HG02588 (cell line): ENCODE results near the gene FREM3.
"Not testable (repeated sequence)": the region's sequence is repeated elsewhere in the genome, so short reads cannot be mapped to it uniquely, and the experiment has no call there.

ENCODE experiments used
- ATAC-seq: cut with Tn5 transposase; IDR thresholded peaks from one replicate; pipeline ENCODE4 v1.9.1; 2021; ENCODE audit warnings: mild to moderate bottlenecking, moderate library complexity; ENCODE audit not compliant: unreplicated experiment

FREM3 gene

DNA sequence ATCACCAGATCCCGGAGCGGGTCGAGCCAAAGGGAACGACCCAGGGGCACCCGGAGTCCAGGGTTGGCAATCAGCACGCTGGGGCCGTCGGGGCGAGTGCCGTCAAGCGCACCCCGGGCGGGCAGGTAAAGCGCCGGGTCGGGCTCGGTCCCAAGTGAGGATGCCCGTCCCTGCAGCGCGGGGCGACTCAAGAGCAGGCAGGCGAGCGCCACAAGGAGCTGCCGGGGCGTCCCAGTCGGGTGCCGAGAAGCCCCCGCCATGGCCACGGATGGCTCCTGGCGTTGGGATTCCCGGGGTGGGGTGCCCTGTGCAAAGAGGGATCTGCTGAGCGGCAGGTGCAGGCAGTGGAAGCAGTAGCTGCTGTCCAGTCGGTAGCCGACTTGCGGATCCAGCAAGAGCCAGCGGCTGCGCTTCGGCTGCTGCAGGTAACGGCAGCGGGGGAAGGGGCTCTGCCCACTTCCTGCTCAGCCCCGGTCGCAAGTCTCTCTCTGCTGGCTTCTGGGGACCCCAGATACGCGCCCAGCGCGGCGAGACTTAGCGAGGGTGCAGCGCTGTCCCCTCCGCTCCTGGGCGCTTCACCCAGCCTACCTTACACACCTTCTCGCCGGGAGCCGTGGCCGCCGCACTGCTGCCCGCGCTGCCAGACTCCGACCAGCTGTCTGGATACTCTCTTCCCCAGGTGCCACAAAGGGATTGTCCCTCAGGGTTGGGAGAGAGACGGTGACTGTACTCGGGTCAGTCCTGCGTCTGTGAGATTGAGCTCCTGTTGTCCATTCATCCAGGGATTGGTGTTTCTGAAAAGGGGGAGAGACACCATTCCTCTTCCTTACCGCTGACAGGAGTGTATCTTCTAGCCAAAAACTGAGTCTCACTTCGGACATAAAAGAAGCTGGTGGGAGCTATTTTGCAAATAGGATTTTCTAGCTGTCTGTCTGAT is at the start of gene FREM3:
Gene FREM3, minus strand, starts transcription at position 260 of the 937 bp plus-strand sequence. Its CDS starts 0 bp downstream, at position 260.
- no peak for ATAC-seq

DNA sequence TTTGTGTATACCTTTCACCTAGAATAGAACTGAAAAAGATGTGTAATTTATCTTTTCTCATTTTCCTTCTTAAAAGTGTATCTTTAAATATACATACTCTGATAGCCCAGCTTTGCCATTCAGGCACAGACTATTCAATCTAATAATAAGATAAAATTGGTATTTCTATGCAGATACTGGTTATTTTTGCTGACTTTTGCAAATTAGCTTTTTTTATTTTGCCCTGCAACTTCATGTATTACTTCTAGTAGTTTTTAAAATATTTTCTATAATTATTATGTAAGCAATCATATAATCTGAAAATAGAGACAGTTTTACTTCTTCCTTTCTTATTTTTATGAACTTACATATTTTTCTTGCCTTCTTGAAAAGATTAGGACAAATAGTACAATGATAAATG is 45.4 kb upstream of the FREM3 start:
- no peak for ATAC-seq

GRCh38 chr4:143743591-143743990 is 43.1 kb upstream of the FREM3 start:
- ATAC-seq: no peak

GRCh38 chr4:143742834-143743233 is 42.4 kb upstream of the FREM3 start:
- ATAC-seq: no peak

DNA sequence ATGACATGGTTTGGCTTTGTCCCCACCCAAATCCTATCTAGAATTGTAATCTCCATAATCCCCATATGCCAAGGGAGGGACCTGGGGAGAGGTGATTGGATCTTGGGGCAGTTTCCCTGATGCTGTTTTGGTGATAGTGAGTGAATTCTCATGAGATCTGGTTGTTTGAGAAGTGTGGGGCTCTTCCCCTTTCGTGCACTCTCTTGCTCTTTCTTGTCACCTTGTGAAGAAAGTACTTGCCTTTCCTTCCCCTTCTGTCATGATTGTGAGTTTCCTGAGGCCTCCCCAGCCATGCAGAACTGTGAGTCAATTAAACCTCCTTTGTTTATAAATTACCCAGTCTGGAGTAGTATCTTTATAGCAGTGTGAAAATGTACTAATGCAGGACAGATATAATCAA is 36.4 kb upstream of the FREM3 start:
- ATAC-seq: no peak

GRCh38 chr4:143736061-143736460 is 35.6 kb upstream of the FREM3 start:
- not testable (repeated sequence) for ATAC-seq

- ATAC-seq: no peak
These were observed 27.7 kb upstream of the FREM3 start for GRCh38 chr4:143728166-143728565.

GRCh38 chr4:143726714-143727113 is 26.2 kb upstream of the FREM3 start:
- no peak for ATAC-seq

DNA sequence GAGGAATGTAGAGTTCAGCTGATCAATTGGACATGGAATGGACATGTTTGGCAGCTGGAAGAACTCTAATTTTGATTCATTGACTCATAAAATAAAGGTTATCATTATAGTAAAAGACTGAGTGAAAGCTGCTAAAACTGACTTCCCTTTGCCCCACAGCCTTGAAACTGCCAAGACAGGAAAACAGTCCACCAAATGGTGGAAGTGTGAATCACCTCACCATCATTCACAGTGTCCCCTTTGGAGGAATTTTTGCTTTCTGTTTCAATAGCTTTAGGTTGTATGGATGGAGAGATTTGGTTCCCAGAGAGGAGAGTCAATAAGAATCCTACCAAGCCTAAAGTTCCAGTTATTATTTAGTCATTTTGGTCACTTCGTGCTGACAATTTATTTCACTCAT is 20.8 kb upstream of the FREM3 start:
- no peak for ATAC-seq

DNA sequence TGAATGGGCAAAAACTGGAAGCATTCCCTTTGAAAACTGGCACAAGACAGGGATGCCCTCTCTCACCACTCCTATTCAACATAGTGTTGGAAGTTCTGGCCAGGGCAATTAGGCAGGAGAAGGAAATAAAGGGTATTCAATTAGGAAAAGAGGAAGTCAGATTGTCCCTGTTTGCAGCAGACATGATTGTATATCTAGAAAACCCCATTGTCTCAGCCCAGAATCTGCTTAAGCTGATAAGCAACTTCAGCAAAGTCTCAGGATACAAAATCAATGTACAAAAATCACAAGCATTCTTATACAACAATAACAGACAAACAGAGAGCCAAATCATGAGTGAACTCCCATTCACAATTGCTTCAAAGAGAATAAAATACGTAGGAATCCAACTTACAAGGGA is 18.3 kb upstream of the FREM3 start:
- not testable (repeated sequence) for ATAC-seq

DNA sequence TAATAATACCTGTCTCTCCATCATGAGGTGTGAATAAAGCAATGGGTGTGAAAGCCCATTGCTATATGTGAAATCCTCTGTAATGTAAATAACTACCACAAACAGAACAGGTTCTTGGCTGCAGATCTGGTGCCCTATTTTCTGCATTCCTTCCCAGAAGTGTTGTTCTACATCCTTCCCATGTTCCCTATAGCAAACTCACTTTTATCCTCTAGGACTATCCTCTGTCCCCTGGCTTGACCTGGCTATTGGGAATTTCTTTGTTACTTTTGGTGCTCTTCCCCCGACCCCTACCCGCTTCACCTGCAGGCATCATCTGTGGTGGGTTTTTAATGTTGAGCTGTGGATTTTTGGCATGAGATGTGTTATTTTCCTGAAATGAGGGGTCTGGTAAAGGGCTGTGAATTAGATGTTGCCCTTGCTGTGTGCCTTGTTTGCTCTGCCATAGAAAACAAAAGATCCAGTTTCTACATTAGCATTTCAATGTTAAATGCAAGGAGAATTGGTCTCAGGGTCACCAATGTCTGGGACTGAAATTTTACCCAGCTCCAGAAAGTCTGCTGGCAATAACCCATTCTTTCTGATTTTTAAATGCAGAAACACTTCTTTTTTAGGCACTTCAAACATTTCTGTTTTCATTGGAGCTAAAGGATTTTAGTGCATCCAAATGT is 13.6 kb upstream of the FREM3 start:
- no peak for ATAC-seq

- ATAC-seq: no peak
These were observed 13.1 kb upstream of the FREM3 start for GRCh38 chr4:143713553-143713952.

GRCh38 chr4:143712155-143712550 is 11.7 kb upstream of the FREM3 start:
- no peak for ATAC-seq

DNA sequence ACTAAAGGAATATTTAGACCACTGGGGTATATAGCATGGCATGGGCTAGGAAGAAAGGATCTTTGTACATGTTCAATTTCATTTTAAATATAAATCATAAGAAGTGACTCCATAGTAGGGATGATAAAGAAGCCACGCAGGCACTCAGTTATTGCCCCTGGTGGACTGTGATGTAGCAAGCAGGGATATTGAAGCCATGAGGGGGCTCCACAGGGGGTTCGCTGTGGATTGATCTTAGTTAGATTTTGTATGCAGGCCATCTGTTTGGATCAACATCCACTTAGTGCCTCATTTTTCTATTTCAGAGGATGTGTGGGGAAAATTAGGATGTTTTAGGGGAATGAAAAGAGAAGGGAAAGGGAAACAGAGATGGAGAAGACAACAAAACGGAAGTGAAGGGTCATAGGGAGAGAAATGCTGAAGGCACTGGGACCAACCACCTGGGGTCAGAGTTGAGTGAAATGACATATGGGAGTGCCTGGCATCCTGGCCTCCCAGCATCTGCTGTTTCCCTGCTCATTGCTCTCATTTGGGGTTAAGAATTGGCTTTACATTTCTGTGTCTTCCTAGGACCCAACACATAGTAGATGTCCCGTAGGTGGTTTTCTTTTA is 11.2 kb upstream of the FREM3 start:
- no peak for ATAC-seq

- no peak for ATAC-seq
These were observed 890 bp upstream of the FREM3 start for GRCh38 chr4:143701365-143701764.

DNA sequence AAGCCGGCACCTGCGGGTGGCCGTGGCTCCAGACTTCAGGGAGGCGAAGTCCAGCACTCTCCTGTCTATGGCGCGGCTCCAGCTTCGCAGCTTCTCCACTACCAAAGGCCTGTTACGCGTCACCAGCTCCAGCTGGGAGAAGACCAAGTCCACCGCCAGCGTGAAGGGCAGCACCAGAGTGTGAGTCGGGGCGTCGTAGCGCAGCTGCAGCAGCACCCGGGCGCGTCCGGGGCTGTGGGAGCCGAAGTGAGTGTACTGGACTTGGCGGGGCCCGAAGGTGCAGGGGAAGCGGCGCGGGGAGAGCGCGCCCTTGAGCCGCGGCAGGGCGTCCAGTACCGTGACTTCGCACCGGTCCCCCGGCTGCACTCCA is 444 bp downstream of the FREM3 start:
- ATAC-seq: no peak

GRCh38 chr4:143699331-143700045 is 987 bp downstream of the FREM3 start:
- no peak for ATAC-seq

DNA sequence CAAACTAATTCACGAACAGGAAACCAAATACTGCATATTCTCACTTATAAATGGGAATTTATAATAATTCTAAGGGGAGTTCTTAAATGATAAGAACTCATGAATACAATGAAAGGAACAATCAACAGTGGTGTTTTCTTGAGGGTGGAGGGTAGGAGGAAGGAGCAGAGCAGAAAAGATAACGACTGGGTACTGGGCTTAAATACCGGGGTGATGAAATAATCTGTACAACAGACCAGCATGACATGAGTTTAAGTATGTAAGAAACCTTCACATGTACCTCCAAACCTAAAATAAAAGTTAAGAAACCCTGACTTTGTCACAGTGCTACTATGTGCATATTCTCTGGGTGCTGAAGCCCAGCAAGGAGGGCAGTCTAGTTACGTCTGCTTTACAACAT is 6.6 kb downstream of the FREM3 start:
- no peak for ATAC-seq

DNA sequence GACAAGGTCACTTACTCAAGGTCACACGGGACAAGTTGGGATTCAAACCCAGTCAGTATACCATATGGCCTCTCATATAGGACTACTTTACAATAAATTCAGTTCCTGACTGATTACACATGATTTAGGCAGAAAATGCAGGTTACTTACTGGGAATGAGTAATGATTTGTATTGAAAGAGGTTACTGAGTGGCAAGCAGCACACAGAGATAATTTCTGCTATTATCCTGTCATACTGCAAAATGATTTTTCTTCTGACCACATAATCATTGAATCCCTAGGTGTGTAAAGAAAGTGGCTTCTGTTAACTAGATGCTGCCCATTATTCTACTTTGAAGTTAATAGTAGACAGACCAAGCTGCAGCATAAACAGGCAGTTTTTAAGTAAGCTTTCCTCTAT is 8.2 kb downstream of the FREM3 start:
- no peak for ATAC-seq

- ATAC-seq: no peak
These were observed 21.0 kb downstream of the FREM3 start for GRCh38 chr4:143679434-143679833.

DNA sequence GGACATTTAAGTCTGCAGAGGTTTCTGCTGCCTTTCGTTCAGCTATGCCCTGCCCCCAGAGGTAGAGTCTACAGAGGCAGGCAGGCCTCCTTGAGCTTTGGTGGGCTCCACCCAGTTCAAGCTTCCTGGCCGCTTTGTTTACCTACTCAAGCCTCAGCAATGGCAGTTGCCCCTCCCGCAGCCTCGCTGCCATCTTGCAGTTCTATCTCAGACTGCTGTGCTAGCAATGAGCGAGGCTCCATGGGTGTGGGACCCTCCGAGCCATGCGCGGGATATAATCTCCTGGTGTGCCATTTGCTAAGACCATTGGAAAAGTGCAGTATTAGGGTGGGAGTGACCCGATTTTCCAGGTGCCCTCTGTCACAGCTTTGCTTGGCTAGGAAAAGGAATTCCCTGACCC is 26.8 kb downstream of the FREM3 start:
- not testable (repeated sequence) for ATAC-seq
